ENCODE results near the gene C1QBP.

Gene C1QBP

GRCh38 chr17:5429191-5429887 is 9.6 kb downstream of the C1QBP start:
- Histone ChIP-seq H3K27ac (no peak overlapping the region), H3K36me3 (peaks cover 100% of the 10 kb centered on the region)
- no peak for DNase-seq

GRCh38 chr17:5425826-5426225 is 13.1 kb downstream of the C1QBP start:
- DNase-seq = no peak
- Histone ChIP-seq H3K27ac (no peak overlapping the region), H3K4me3 (ENCODE audit: low read depth, low read length) (no peak overlapping the region), H3K9me3 (ENCODE audit: severe bottlenecking) (no peaks in the 10 kb centered on the region), H3K27me3 (ENCODE audit: insufficient read depth, low read depth, severe bottlenecking) (no peaks in the 10 kb centered on the region), H3K36me3 (peaks cover 98% of the 10 kb centered on the region)
- no peak for TF ChIP-seq CTCF (IDR thresholded peaks at IDR 0.05; ENCODE audit: low read depth, low read length)

More at GRCh38 chr17:5429191-5429887, 9.6 kb downstream of the C1QBP start:
- TF ChIP-seq CTCF (IDR thresholded peaks at IDR 0.05; ENCODE audit: low read depth, low read length) = no peak
- Histone ChIP-seq H3K27me3 (ENCODE audit: insufficient read depth, low read depth, severe bottlenecking) (no peaks in the 10 kb centered on the region), H3K4me3 (ENCODE audit: low read depth, low read length) (no peak overlapping the region), H3K9me3 (ENCODE audit: severe bottlenecking) (no peaks in the 10 kb centered on the region)

- peaks cover 89% of the 10 kb centered on the region for H3K36me3 ChIP-seq
- no peaks in the 10 kb centered on the region for H3K27me3 ChIP-seq (ENCODE audit: insufficient read depth, low read depth, severe bottlenecking)
- no peak overlapping the region for H3K27ac ChIP-seq
- no peak overlapping the region for H3K4me3 ChIP-seq (ENCODE audit: low read depth, low read length)
- DNase-seq = no peak
- no peak for TF ChIP-seq CTCF (IDR thresholded peaks at IDR 0.05; ENCODE audit: low read depth, low read length)
- H3K9me3 ChIP-seq (ENCODE audit: severe bottlenecking) = no peaks in the 10 kb centered on the region
These were observed 14.0 kb downstream of the C1QBP start for GRCh38 chr17:5424909-5425308.

GRCh38 chr17:5422505-5422904 is 16.4 kb downstream of the C1QBP start:
- DNase-seq = no peak
- H3K36me3 ChIP-seq = peaks cover 73% of the 10 kb centered on the region
- H3K27me3 ChIP-seq (ENCODE audit: insufficient read depth, low read depth, severe bottlenecking) = no peaks in the 10 kb centered on the region
- H3K27ac ChIP-seq = no peak overlapping the region
- H3K9me3 ChIP-seq (ENCODE audit: severe bottlenecking) = no peaks in the 10 kb centered on the region
- H3K4me3 ChIP-seq (ENCODE audit: low read depth, low read length) = no peak overlapping the region
- no peak for TF ChIP-seq CTCF (IDR thresholded peaks at IDR 0.05; ENCODE audit: low read depth, low read length)

GRCh38 chr17:5419959-5420653 is 18.8 kb downstream of the C1QBP start, which contains the start of gene RPAIN:
Gene RPAIN (plus strand): TSS chr17:5420182. CDS start chr17:5420211, 29 bp downstream.
- Histone ChIP-seq H3K9me3 (ENCODE audit: severe bottlenecking) (no peaks in the 10 kb centered on the region), H3K36me3 (peaks cover 70% of the 10 kb centered on the region), H3K4me3 (ENCODE audit: low read depth, low read length) (peak within 1 kb of the TSS; percentile 71), H3K27me3 (ENCODE audit: insufficient read depth, low read depth, severe bottlenecking) (no peaks in the 10 kb centered on the region), H3K27ac (peak within 1 kb of the TSS; percentile 90)
- TF ChIP-seq CTCF (IDR thresholded peaks at IDR 0.05; ENCODE audit: low read depth, low read length) = no peak
- peak; percentile 92 for DNase-seq
